Neutrophil (primary cell): ENCODE results near the gene PLEK.

Source experiments
- H3K27ac ChIP-seq: fragments of 200-600 bp; sonication (generic); 2 replicates; pipeline ENCODE4 v1.5.1; 2016; ENCODE audit warnings: mild to moderate bottlenecking, moderate library complexity
- H3K27me3 ChIP-seq: fragments of 200-600 bp; sonication (generic); 2 replicates; pipeline ENCODE4 v1.6.0; 2016; ENCODE audit warnings: mild to moderate bottlenecking
- H3K36me3 ChIP-seq: fragments of 200-600 bp; sonication (generic); 2 replicates; pipeline ENCODE4 v1.5.1; 2017
- H3K4me1 ChIP-seq, 2 experiments: fragments of 200-600 bp in 1 of 2; sonication (generic) in 1 of 2; 1 replicate in 1 of 2; 2 replicates in 1 of 2; pipeline versions ENCODE4 v1.5.1 to v1.6.1; 2013 to 2016; ENCODE audit warnings: low read depth in 1 of 2, low read length in 1 of 2, mild to moderate bottlenecking in 1 of 2, moderate library complexity in 1 of 2; ENCODE audit not compliant: control insufficient read depth in 1 of 2, insufficient read depth in 1 of 2
- H3K4me3 ChIP-seq, 2 experiments: fragments of 200-600 bp in 1 of 2; sonication (generic) in 1 of 2; 1 replicate in 1 of 2; 2 replicates in 1 of 2; pipeline ENCODE4 v1.5.1; 2013 to 2016; ENCODE audit warnings: low read depth in 1 of 2, low read length in 1 of 2, mild to moderate bottlenecking in 1 of 2, moderate library complexity in 1 of 2
- H3K9me3 ChIP-seq: fragments of 200-600 bp; sonication (generic); 2 replicates; pipeline ENCODE4 v1.5.1; 2016
- TF ChIP-seq, protein P1 (sequence below): fragments of 200-600 bp; sonication (generic); IDR thresholded peaks from 2 replicates; pipeline ENCODE4 v1.5.1; 2016; ENCODE audit warnings: antibody characterized with exemption

The PLEK gene

DNA sequence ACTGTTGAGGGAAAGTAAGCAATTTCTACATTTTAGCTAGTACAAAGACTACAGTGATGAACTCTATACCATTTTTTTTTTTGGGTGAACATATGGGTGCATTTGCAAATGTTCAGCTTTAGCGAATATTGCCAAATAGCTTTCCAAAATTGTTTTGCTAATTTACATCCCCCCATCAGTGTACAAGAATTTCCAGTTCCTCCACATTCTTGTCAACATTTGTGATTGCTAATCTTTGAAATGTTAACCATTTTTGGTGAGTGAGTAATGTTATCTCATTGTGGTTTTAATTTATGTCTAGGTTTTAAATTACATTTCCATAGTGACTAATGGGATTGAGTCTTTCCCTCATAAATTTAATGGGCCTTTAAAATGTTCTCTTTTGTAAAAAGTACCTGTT lies 28.9 kb upstream of the PLEK start:
- no peaks in the 10 kb centered on the region for H3K4me1 ChIP-seq
- no peak overlapping the region for H3K27ac ChIP-seq
- no peaks in the 10 kb centered on the region for H3K9me3 ChIP-seq
- H3K27me3 ChIP-seq, result no peaks in the 10 kb centered on the region
- no peaks in the 10 kb centered on the region for H3K36me3 ChIP-seq
- TF ChIP-seq, protein P1, sequence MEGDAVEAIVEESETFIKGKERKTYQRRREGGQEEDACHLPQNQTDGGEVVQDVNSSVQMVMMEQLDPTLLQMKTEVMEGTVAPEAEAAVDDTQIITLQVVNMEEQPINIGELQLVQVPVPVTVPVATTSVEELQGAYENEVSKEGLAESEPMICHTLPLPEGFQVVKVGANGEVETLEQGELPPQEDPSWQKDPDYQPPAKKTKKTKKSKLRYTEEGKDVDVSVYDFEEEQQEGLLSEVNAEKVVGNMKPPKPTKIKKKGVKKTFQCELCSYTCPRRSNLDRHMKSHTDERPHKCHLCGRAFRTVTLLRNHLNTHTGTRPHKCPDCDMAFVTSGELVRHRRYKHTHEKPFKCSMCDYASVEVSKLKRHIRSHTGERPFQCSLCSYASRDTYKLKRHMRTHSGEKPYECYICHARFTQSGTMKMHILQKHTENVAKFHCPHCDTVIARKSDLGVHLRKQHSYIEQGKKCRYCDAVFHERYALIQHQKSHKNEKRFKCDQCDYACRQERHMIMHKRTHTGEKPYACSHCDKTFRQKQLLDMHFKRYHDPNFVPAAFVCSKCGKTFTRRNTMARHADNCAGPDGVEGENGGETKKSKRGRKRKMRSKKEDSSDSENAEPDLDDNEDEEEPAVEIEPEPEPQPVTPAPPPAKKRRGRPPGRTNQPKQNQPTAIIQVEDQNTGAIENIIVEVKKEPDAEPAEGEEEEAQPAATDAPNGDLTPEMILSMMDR, result no peak
- no peak overlapping the region for H3K4me3 ChIP-seq

DNA sequence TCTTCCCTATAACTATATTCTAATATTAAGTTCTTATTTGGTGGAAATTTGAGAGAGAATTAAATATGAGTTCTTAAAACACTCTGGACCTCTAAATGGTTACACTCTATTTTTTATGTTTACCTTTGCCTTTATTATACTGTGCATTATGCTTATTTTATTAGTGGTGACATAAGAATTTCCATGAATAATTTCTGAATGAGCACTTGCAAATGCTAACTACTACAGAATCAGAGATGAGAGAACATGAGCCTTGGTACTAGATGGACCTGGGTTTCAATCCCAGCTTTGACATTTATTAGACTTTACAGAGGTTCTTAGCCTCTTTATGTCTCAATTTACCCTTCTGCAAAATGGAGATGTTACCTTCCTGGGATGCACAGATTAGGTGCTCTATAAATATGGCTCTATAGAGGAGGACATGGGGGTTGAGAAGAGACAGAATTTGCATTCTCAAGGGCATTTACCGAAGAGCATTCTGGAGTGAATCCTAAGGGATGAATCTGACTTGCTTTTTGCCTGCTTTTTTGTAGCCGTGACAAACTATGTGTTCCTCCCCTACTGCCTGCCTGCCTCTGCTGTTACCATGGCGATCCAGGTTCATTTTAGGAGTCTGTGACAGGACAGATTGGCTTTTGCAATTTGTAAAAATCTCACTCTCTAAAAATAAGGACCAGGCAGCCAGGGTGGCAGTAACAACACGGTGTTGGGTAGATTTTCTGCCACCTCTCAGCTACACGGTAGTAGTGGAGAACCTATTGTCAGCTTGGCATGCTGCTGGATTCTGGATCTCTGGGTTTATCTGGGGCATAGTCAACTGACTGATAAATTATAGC lies 24.6 kb upstream of the PLEK start:
- Histone ChIP-seq H3K27ac (no peak overlapping the region), H3K9me3 (no peaks in the 10 kb centered on the region), H3K36me3 (no peaks in the 10 kb centered on the region), H3K4me3 (no peak overlapping the region), H3K4me1 (peaks cover 16% of the 10 kb centered on the region in 2 experiments), H3K27me3 (no peaks in the 10 kb centered on the region)
- TF ChIP-seq, protein P1, result no peak

DNA sequence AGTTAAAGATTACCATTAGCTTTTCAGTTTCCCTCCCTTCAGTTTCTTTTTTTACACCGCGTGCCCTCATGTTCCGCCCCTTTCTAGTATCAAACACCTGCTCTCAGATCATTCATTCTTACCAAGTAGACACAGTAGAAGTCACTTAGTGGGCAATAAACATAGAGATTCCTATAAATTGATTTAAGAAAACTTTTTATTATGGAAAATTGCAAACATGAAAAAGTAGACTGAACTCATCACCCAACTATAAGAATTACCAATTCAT lies 24.1 kb upstream of the PLEK start:
- TF ChIP-seq, protein P1, result no peak
- peaks cover 16% of the 10 kb centered on the region in 2 experiments for H3K4me1 ChIP-seq
- no peaks in the 10 kb centered on the region for H3K27me3 ChIP-seq
- no peaks in the 10 kb centered on the region for H3K9me3 ChIP-seq
- no peak overlapping the region for H3K4me3 ChIP-seq
- H3K36me3 ChIP-seq, result no peaks in the 10 kb centered on the region
- H3K27ac ChIP-seq, result no peak overlapping the region

DNA sequence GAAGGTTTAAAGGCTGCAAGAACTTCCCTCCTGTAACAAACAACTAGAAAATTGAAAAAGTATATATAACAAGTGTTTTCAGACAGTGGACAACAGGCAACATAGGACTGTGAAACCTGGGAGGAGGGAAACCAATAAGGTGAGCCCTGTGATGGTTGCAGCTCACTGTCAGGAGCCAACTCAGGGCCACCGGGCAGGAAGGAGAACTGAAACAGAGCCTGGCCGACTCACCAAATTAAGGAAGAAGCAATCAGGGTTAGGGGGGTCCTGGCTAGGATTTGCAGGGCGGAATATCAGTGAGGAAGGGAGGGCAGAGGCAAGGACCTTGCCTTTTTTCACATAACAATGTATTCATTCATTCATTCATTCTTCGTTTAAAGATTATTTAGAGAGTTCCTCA lies 23.5 kb upstream of the PLEK start:
- no peaks in the 10 kb centered on the region for H3K36me3 ChIP-seq
- H3K4me3 ChIP-seq, result no peak overlapping the region
- peaks cover 16% of the 10 kb centered on the region in 2 experiments for H3K4me1 ChIP-seq
- no peaks in the 10 kb centered on the region for H3K9me3 ChIP-seq
- TF ChIP-seq, protein P1, result no peak
- no peaks in the 10 kb centered on the region for H3K27me3 ChIP-seq
- peak overlapping the region; percentile 14 for H3K27ac ChIP-seq

DNA sequence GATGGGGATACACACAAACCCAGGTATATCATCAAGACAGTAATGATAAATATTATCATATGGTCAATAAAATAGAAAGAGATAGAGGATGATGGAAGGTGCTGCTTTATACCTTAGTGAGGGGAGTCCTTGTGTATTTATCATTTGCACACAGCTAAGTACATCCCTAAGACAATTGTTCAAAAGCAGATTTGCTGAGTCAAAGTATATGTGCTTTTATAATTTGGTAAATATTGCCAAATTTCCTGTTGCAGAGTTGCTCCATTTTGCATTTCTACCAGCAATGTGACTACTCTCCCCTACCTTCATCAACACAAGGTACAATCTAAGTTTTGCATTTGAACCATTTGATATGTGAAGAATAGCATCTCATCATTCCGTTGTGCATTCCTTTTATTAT lies 22.6 kb upstream of the PLEK start:
- no peaks in the 10 kb centered on the region for H3K27me3 ChIP-seq
- no peaks in the 10 kb centered on the region for H3K36me3 ChIP-seq
- H3K4me3 ChIP-seq, result no peak overlapping the region
- H3K4me1 ChIP-seq, result peaks cover 16% of the 10 kb centered on the region in 2 experiments
- no peaks in the 10 kb centered on the region for H3K9me3 ChIP-seq
- TF ChIP-seq, protein P1, result no peak
- H3K27ac ChIP-seq, result peak overlapping the region; percentile 14
